Measurements from ENCODE around the gene RPS6KA1.

GRCh38 chr1:26539722-26540121 lies 10.2 kb downstream of the RPS6KA1 start:
- TF ChIP-seq CTCF (IDR thresholded peaks at IDR 0.05): no peak
- TF ChIP-seq POLR2A (IDR thresholded peaks at IDR 0.05): no peak
- no peak for TF ChIP-seq EP300 (IDR thresholded peaks at IDR 0.05)

All from tibial nerve (tissue), 4 donors.